HG03469 (cell line): ENCODE data around the gene MOB1A.
"Not testable (repeated sequence)": the region's sequence is repeated elsewhere in the genome, so short reads cannot be mapped to it uniquely, and the experiment has no call there.

Experiments used
- ATAC-seq: cut with Tn5 transposase; IDR thresholded peaks from one replicate; pipeline ENCODE4 v1.9.1; 2021; ENCODE audit warnings: mild to moderate bottlenecking, moderate library complexity, moderate number of reproducible peaks; ENCODE audit not compliant: unreplicated experiment

Gene MOB1A

GRCh38 chr2:74178211-74179062 lies at the start of gene MOB1A:
Gene MOB1A (minus strand): TSS chr2:74178879. CDS start chr2:74178674, 205 bp downstream.
- peak; percentile 55 for ATAC-seq

GRCh38 chr2:74227646-74228045 lies 49.0 kb upstream of the MOB1A start:
- ATAC-seq, result no peak

GRCh38 chr2:74226648-74227213 lies 48.1 kb upstream of the MOB1A start:
- ATAC-seq, result no peak

GRCh38 chr2:74225698-74226459 lies 47.2 kb upstream of the MOB1A start:
- ATAC-seq, result no peak

GRCh38 chr2:74223941-74224770 lies 45.5 kb upstream of the MOB1A start:
- no peak for ATAC-seq

GRCh38 chr2:74222300-74222650 lies 43.6 kb upstream of the MOB1A start:
- no peak for ATAC-seq

GRCh38 chr2:74221604-74222299 lies 43.1 kb upstream of the MOB1A start:
- no peak for ATAC-seq

- no peak for ATAC-seq
Measured at GRCh38 chr2:74221091-74221490, 42.4 kb upstream of the MOB1A start.

GRCh38 chr2:74219846-74220486 lies 41.3 kb upstream of the MOB1A start:
- ATAC-seq, result no peak

- no peak for ATAC-seq
Measured at GRCh38 chr2:74216642-74217041, 38.0 kb upstream of the MOB1A start.

GRCh38 chr2:74215771-74216170 lies 37.1 kb upstream of the MOB1A start:
- ATAC-seq, result not testable (repeated sequence)

- no peak for ATAC-seq
Measured at GRCh38 chr2:74212702-74213410, 34.2 kb upstream of the MOB1A start.

- peak; percentile 45 for ATAC-seq
Measured at GRCh38 chr2:74206180-74206688, 27.6 kb upstream of the MOB1A start.

GRCh38 chr2:74205596-74205995 lies 26.9 kb upstream of the MOB1A start:
- no peak for ATAC-seq

GRCh38 chr2:74205113-74205512 lies 26.4 kb upstream of the MOB1A start:
- ATAC-seq, result no peak

GRCh38 chr2:74204436-74204835 lies 25.8 kb upstream of the MOB1A start:
- ATAC-seq, result no peak

GRCh38 chr2:74201596-74201995 lies 22.9 kb upstream of the MOB1A start:
- ATAC-seq, result no peak

GRCh38 chr2:74201196-74201595 lies 22.5 kb upstream of the MOB1A start:
- no peak for ATAC-seq

- no peak for ATAC-seq
Measured at GRCh38 chr2:74199871-74200305, 21.2 kb upstream of the MOB1A start.
